NCI-H82 treated with DMSO at 0.1 percent for 48 hours (cell line): ENCODE results near the gene GPR39.
"Not testable (repeated sequence)": the region's sequence is repeated elsewhere in the genome, so short reads cannot be mapped to it uniquely, and the experiment has no call there.

Source experiments
- DNase-seq: peaks from one replicate; lab custom pipeline; 2025; ENCODE audit not compliant: unreplicated experiment; lab: John Stamatoyannopoulos, UW

GPR39 gene

DNA sequence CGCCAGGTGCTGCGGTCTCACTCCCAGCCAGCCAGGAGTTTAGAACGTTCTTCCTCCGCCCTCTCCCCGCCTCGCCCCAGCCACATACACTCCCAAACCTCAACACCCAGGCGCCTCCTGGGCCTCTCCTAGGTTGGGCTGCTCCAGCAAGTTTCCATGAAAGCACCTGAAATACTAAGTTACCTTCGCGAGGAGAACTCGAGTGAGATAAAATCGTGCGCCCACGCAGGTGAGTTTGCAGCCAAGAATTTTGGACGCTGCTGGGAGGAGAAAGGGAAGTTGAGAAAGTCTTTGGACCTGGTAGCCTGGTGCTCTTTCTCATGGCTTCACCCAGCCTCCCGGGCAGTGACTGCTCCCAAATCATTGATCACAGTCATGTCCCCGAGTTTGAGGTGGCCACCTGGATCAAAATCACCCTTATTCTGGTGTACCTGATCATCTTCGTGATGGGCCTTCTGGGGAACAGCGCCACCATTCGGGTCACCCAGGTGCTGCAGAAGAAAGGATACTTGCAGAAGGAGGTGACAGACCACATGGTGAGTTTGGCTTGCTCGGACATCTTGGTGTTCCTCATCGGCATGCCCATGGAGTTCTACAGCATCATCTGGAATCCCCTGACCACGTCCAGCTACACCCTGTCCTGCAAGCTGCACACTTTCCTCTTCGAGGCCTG, at the start of gene GPR39:
GPR39 (plus strand) TSS at position 83 of the 673 bp plus-strand sequence.
- no peak for DNase-seq

DNA sequence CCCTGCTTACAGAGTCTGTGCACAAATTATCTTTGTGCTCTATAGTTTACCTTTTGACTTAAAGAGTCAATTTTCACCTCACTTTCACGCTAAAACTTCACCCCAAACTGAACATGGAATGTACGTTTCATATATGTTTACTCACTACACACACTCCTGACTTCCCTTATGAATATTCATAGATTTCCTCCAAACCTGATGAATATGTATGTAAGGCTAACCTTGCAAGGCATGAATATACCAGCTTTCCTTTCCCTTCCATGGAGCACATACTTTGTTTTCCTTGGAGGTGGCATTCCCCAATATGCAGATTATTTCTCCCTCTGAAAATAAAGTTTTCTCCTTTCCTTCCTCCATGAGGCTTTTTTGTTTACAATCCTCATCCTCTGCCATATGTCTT, 48.4 kb upstream of the GPR39 start:
- DNase-seq: no peak

DNA sequence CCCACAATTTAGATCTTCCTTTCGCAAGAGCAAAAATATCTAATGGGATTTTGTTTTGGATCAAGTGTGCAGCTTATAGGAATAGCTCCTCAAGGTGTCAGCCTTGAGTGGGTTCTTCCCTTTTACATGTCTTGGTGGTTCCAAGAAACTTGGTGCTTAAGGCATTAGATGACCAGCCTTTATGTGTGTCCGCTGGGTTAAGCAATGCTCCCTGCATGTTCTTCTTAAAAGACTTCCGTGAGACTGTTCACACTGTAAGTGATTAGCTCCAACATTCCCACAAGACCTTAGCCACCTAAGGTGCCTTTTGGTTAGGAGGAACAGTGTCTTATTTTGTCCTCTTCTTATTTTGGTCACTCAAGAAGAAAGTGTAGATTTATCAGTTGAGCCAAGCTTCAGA, 44.3 kb upstream of the GPR39 start:
- no peak for DNase-seq

DNA sequence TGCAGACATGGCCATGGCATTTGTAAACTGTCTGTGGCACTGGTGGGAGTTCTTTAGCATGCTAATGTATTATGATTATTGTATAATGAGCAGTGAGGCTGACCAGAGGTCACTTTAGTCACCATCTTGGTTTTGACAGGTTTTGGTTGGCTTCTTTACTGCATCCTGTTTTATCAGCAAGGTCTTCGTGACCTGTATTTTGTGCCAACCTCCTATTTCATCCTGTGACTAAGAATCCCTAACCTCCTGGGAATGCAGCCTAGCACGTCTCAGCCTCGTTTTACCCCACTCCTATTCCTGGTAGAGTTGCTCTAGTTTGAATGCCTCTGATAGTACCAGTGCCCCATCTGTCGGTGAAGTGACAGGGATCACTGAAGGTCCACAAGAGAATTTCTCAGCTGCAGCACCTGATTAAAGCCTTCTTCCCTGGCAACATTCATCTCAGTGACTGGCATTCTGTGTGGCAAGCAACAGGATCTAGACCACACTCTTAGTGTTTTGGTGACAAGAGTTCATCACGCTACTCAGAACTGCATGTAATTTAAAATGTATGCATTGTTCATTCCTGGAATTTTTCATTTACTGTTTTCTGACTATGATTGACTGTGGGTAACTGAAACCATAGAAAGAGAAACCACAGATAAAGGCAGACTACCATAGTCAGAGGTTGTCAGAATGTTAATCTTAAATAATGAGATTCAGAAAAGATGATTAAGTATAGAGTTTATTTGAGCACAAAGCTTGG, 43.0 kb upstream of the GPR39 start:
- DNase-seq: no peak

DNA sequence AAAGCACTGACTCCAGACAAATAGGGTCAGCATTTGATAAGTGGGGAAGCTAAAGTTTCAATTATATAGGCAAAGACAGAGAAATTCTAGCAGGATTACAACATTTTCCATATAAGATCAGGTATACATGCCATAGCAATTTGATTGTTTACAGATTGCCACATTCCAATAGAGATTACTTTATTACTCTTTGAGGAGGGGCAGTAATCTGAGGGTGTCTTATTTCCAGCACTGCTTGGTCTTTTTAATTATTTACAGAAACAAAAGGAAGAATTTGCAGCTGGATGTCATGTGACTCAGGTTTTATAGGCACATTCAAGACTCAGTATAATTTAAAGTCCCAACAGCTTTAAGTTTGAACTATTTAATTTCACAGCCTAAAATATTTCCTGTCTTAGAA, 42.5 kb upstream of the GPR39 start:
- DNase-seq: no peak

DNA sequence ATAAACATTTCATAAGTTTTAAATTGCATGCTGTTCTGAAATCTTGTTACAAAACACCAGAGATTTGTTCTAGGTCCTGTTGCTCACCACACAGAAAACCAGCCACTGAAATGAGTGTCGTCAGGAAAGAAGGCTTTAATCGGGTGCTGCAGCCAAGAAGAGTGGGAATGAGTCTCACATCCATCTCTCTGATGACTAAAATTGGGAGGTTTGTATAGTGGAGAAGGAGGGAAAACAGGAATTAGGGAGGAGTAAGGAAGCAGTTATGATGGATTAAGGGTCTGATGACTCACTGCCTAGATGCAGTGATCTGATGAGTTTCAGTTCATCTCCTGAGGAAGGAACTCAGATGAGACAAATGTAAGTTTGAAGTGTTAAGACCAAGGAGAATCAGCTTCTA, 42.1 kb upstream of the GPR39 start:
- no peak for DNase-seq

DNA sequence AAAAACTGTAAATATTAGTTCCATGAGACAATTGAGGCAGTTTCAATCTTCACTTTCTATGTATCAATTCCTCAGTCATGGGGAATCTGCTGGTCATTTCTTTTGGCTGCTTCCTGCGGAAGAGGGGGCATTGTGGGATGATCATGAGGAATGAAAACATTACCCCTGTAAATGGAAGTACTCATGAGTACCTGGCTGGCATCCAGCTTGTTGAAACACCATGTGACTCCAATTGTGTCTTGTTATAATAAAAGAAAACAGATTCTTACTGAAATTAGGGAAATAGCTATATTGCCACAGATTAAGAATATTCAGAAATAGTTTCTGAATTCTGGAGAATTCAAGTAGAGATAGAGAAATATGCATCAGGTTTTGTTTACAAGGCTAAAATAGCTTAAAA, 41.6 kb upstream of the GPR39 start:
- DNase-seq: no peak

DNA sequence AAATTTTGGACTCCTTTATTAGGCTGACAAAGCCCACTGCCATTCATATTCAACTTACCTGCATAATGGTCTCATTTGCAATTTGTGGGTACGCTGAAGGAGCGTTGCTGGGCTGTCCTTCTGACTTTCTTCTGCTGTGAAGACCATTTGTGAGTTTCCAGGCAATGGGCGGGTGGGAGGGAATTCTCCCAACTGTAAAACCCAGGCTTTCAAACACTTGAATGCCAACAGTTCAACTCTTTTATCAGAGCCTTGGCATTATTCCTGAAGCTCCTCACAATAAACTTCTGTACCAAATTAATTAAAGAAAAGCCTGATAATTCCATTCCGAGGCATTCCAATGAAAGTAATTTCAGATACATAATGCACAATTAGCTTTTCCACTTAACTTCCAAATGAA, 35.2 kb upstream of the GPR39 start:
- DNase-seq: no peak

DNA sequence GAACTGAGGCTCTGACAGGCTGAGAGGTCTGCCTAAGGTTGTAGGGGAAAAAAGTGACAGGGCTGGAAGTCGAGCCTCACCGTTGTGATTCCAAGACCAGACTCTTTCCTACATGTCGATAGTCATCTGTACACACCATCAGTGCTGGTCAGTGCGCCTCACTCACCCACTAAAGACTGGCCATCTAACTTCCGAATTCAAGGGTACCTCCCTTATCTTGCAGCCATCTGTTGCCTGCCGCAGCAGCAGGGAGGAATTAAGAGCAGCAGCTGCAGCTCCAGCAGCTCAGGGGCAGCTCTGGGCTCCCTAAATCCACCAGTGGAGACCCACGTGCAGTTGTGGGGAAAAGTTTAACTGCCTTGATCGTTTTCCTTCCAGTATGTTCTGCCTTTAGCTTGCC, 32.6 kb upstream of the GPR39 start:
- peak; percentile 70 for DNase-seq

DNA sequence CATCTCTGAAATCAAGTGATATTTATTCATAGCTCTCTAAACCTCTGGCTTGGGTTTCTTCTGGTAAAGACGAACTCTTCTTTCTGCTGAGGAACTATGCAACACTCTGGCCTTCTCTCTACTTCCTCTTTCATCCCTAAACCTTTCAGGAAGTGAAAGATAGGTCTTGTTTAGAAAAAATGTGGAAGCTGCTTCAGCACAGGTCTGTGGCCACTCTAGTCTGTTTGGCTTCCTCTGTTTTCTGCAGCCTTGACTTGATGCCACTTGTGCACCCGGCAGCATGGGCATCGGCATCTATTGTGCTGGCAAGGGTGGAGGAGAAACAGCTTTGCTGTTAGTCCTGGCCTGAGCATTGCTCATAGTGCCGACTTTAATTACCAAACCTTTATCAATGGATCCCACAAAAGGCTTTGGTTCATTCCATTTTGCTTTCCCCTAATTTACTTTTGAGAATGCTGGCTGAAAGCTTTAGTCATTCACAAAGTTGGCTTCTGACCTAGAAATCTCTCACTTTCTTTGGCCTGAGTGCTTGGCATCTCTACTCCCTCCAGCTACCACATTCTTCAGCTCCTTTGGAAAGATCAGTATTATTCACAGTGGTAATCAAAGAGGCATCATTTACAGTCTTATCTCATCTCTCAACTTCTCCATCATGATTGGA, 32.0 kb upstream of the GPR39 start:
- DNase-seq: no peak

DNA sequence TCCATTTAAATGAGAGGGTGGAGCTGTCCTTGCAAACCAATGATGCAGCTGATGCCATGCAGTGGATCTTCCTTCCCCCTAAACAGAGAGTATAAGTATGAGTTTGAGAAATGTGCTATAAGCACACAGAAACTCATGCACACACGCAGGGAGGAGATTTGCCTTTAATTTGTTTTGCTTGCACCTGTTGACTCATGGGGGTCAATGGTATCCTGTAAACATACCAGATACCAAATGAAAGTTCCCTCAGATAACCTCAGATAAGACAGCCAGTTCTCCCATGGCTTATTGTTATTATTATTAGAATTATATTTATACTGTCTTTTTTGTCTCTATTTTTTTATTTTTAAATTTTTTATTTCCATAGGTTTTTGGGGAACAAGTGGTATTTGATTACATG, 29.5 kb upstream of the GPR39 start:
- no peak for DNase-seq

DNA sequence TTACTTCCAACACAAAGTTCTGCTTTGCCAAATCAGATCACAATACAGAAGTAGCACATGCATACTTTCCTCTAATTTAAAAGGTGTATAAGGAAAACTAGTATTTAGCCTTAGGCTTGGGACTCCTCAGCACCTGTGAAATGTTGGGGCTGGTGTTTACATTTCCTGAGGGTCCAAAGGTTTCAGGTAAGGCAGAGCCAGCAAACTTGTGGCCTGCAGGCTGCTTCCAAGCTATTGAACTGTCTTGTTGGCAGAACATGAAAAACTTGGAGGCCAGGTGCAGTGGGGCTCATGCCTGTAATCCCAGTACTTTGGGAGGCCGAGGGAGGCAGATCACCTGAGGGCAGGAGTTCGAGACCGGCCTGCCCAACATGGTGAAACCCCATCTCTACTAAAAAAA, 26.5 kb upstream of the GPR39 start:
- DNase-seq: no peak

DNA sequence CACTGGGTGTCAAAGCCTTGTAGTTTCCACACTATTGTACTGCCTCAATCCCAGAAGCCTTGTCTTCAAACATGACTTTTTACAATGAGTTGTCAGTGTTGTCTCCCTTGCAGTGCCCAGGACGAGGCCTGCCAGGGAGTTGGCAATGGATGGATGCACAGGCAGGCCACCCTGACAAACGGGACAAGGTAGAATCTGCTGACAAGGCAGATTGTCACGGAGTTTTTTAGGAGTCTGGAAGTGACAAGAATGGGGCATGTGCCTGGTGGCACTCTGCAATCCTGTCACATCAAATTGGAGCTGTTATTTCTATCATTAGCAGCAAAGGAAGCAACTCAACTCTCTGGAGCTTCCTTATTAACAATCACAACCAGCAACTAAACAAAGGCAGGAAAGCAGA, 25.2 kb upstream of the GPR39 start:
- no peak for DNase-seq

DNA sequence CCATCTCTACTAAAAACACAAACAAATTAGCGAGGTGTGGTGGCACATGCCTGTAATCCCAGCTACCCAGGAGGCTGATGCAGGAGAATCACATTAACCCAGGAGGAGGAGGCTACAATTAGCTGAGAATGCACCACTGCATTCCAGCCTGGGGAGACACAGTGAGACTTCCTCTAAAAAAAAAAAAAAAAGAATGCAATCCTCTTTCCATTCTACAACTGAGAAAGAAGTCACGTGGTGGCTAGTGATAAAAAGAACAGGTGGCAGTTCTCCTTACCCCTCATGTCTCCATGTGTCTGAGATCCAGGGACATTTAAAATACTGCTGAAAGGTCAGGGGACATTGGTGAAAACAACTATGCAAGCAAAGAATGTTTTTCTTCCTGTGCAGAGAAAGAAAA, 24.4 kb upstream of the GPR39 start:
- no peak for DNase-seq

DNA sequence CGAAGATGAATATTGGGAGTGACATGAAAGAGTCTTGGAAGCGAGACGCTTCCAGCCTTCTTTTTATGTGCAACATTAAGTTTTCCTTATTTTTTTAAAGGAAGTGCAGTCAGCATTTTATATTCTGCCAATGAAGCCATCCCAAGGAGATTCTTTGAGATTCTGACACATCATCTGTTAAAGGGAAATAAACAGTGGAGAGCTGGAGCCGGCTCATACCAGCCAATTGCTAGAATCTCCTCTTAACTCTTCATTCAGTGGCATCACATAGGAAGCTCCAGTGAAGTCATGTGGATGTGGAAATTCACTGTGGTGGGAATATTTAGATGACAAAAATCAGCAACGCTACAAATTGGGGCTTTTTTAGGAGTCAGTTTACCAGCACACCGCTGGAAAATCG, 23.7 kb upstream of the GPR39 start:
- no peak for DNase-seq

DNA sequence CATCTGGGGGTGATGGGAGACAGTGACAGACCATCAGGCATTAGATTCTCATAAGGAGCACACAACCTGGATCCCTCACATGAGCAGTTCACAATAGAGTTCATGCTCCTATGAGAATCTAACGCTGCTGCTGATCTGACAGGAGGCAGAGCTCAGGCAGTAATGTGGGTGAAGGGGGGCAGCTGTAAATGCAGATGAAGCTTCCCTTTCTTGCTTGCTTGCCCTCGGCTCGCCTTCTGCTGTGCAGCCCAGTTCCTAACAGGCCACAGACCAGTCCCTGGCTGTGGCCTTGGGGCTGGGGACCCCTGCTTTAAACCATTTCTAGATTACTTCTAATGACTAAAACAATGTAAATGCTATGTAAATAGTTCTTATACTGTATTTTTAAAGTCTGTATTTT, 19.6 kb upstream of the GPR39 start:
- not testable (repeated sequence) for DNase-seq

DNA sequence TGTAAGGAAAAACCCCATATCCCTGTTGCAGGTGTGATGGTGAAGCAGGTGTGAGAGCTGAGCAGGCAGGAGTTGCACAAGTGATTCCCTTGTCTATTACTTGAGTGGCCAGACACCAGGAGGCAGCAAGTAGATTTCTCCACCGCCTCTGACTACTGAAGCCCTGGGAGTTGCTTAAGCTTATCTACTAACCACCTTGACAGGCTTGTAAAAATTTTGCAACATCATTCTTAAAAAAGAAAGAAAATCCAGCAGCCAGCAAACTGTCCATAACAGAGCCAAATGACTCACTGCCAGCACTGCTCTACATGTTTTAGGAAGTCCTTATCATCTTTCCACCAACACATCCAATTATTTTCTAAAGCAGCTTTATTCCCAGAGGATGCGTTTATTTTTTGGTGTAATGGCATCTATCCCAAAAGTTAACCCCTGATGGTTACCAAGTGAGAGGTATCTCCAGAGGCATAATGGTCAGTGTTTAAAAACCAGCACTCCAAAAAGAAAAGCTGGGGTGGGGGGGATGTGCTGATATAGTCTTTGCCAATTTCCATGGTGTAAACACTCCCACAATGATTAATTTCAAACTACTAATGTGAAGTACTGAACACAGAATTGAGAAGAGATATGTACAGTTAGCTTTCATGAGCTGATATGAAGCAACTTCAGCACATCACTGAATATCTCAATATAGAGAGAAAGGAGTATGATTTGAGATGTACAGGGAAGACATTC, 16.3 kb upstream of the GPR39 start:
- DNase-seq: no peak

DNA sequence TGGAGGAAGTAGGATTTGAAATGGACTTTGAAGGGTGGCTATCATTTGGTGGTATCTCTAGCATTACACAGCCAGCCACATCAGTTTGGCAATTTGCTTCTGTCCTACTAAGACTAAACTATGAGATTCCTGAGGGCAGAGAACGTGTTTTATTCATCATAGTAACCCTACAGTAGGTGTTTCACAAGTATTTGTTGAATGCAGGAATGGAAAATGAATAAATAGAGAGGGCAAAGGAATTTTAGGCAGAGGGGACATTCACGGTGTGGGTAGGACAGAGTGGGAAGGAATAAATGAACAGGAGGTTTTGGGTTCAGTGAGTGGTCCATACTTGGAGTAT, 15.7 kb upstream of the GPR39 start:
- no peak for DNase-seq

DNA sequence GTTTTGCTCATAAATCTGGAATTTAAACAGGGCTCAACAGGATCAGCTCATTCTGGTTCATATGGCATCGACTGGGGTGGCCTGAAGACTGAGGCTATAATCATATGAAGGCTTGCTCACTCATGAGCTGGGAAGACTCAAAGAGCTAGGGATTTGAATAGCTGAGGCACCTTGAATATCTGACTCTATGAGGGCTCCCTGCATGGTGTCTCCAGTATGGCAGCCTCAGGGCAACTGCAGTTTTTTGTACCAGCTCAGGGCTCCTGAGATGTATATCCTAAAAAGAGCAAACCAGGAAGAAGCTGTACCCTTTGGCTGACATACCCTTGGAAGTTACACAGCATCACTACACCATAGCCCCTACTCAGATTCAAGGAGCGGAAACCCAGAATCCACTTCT, 15.3 kb upstream of the GPR39 start:
- DNase-seq: no peak

DNA sequence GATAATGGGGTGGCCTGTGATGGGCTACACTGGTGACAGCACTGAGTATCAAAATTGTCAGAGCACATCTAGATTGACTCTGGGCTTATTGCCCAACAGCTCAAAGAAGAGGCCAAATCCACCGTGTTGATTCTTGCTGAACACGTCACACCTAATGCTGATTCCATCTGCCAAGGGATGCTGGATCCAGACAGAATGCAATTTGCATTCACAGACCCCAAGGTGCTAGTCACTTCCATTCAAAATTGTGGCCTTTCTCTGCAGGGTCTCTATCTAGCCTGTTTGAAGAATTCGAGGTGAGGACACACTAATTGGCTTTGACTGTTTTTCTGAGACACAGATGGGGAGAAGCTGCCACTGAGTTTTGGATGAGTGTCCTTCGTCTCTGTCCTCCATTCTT, 13.5 kb upstream of the GPR39 start:
- DNase-seq: no peak

DNA sequence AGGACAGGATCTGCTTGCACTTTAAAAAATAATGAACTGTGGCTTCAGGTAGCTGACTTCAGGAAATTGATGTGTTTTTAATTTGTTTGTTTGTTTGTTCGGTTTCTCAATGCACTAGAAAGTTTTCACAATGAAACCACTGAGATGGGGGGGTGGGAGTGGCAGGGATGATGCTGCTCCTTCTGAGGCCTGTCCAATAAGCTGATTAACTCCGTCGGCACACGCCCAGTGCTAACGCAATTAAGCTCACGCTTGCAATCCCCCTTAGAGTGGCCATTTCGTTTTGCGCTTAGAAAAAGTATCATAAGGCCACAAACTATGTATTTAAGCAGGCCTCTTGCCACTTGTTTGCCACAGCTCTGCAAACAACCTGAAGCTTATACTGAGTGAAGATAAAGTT, 12.5 kb upstream of the GPR39 start:
- peak; percentile 77 for DNase-seq

DNA sequence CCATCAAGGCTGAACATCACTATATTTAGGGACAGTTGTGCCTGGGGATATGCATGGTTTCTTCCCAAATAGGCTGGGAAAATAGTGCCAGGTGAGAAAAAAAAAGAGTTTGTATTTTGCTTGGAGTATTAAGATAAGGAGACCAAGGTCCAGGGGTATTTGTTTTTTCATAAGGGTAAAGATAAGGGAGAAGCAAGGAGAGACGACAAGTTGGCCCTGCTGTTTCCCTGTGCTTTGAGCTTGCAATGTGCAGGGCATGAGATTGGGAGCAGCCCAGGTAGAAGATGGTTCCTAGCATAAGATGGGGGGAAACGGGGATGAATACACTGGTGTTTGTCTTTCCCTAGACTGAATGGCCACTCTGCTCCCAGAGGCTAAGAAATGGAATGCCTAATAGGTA, 8.8 kb upstream of the GPR39 start:
- no peak for DNase-seq
